ENCODE data around the gene WWTR1.

Gene WWTR1

GRCh38 chr3:149534082-149534481 lies 123.7 kb downstream of the WWTR1 start:
- DNase-seq (ENCODE audit: low spot score): no peak

- no peak for DNase-seq (ENCODE audit: low spot score)
These were observed 125.2 kb downstream of the WWTR1 start for GRCh38 chr3:149532489-149533180.

GRCh38 chr3:149529099-149529498 lies 128.7 kb downstream of the WWTR1 start:
- DNase-seq (ENCODE audit: low spot score): no peak

GRCh38 chr3:149528340-149528650 lies 129.5 kb downstream of the WWTR1 start:
- no peak for DNase-seq (ENCODE audit: low spot score)

- no peak for DNase-seq (ENCODE audit: low spot score)
These were observed 130.1 kb downstream of the WWTR1 start for GRCh38 chr3:149527531-149528339.

GRCh38 chr3:149523512-149524299 lies 134.1 kb downstream of the WWTR1 start:
- no peak for DNase-seq (ENCODE audit: low spot score)

GRCh38 chr3:149519912-149520311 lies 137.9 kb downstream of the WWTR1 start:
- DNase-seq (ENCODE audit: low spot score): no peak

- no peak for DNase-seq (ENCODE audit: low spot score)
These were observed 140.9 kb downstream of the WWTR1 start for GRCh38 chr3:149516920-149517319.

GRCh38 chr3:149515249-149515648 lies 142.6 kb downstream of the WWTR1 start:
- DNase-seq (ENCODE audit: low spot score): no peak

GRCh38 chr3:149514471-149514870 lies 143.4 kb downstream of the WWTR1 start:
- no peak for DNase-seq (ENCODE audit: low spot score)

- DNase-seq (ENCODE audit: low spot score): peak; percentile 25
These were observed 145.6 kb downstream of the WWTR1 start for GRCh38 chr3:149512073-149512782.

GRCh38 chr3:149511040-149511626 lies 146.7 kb downstream of the WWTR1 start:
- DNase-seq (ENCODE audit: low spot score): no peak

GRCh38 chr3:149510480-149510879 lies 147.3 kb downstream of the WWTR1 start:
- no peak for DNase-seq (ENCODE audit: low spot score)

- no peak for DNase-seq (ENCODE audit: low spot score)
These were observed 148.3 kb downstream of the WWTR1 start for GRCh38 chr3:149509526-149509925.

- no peak for DNase-seq (ENCODE audit: low spot score)
These were observed 150.1 kb downstream of the WWTR1 start for GRCh38 chr3:149507491-149508324.

- no peak for DNase-seq (ENCODE audit: low spot score)
These were observed 150.9 kb downstream of the WWTR1 start for GRCh38 chr3:149506965-149507364.

- no peak for DNase-seq (ENCODE audit: low spot score)
These were observed 151.3 kb downstream of the WWTR1 start for GRCh38 chr3:149506540-149506939.

GRCh38 chr3:149502438-149502837 lies 155.4 kb downstream of the WWTR1 start:
- DNase-seq (ENCODE audit: low spot score): no peak

- no peak for DNase-seq (ENCODE audit: low spot score)
These were observed 156.3 kb downstream of the WWTR1 start for GRCh38 chr3:149501524-149501923.

GRCh38 chr3:149497966-149498670 lies 159.7 kb downstream of the WWTR1 start:
- no peak for DNase-seq (ENCODE audit: low spot score)

All from CD4-positive, alpha-beta T cell treated with Interleukin-15 for 4 hours (primary cell).